OCI-LY1 (cell line): Measurements from ENCODE around the gene CBX4.

Experiments used
- H2AFZ ChIP-seq: fragments of 200-600 bp; sonication (generic), shearing (Covaris generic); 2 replicates; pipeline ENCODE4 v1.6.0; 2014; ENCODE audit warnings: antibody characterized with exemption, mild to moderate bottlenecking, low read length
- H3F3A ChIP-seq: fragments of 200-600 bp; sonication (generic), shearing (Covaris generic); 2 replicates; pipeline ENCODE4 v1.6.0; 2014; ENCODE audit warnings: mild to moderate bottlenecking, antibody characterized with exemption, low read length, moderate library complexity; ENCODE audit not compliant: insufficient read depth
- H3K27ac ChIP-seq: fragments of 200-600 bp; sonication (generic); 2 replicates; pipeline ENCODE4 v1.5.1; 2014; ENCODE audit warnings: low read length, mixed run types, mild to moderate bottlenecking, low read depth; ENCODE audit not compliant: poor library complexity, severe bottlenecking
- H3K27me3 ChIP-seq: fragments of 200-600 bp; sonication (generic); 2 replicates; pipeline ENCODE4 v1.6.0; 2014; ENCODE audit warnings: antibody characterized with exemption, mild to moderate bottlenecking, low read length, moderate library complexity; ENCODE audit not compliant: insufficient read depth
- H3K36me3 ChIP-seq: fragments of 200-600 bp; sonication (generic); 2 replicates; pipeline ENCODE4 v1.6.1; 2014; ENCODE audit warnings: mild to moderate bottlenecking, antibody characterized with exemption, low read length, moderate library complexity, mixed read lengths; ENCODE audit not compliant: insufficient read depth
- H3K4me1 ChIP-seq: fragments of 200-600 bp; sonication (generic); 2 replicates; pipeline ENCODE4 v1.5.1; 2014; ENCODE audit warnings: mild to moderate bottlenecking, low read length, moderate library complexity; ENCODE audit not compliant: insufficient read depth, severe bottlenecking
- H3K4me2 ChIP-seq: fragments of 200-600 bp; sonication (generic), shearing (Covaris generic); 2 replicates; pipeline ENCODE4 v1.6.1; 2014; ENCODE audit warnings: low read length
- H3K4me3 ChIP-seq: fragments of 200-600 bp; sonication (generic); 2 replicates; pipeline ENCODE4 v1.5.1; 2014; ENCODE audit warnings: low read length, low read depth, mild to moderate bottlenecking, mixed read lengths; ENCODE audit not compliant: poor library complexity, severe bottlenecking
- H3K79me2 ChIP-seq: fragments of 200-600 bp; shearing (Covaris generic); 2 replicates; pipeline ENCODE4 v1.6.1; 2016; ENCODE audit warnings: mixed run types, low read length, mixed read lengths; ENCODE audit not compliant: insufficient read depth
- H3K9ac ChIP-seq: fragments of 200-600 bp; sonication (generic), shearing (Covaris generic); 2 replicates; pipeline ENCODE4 v1.6.1; 2014; ENCODE audit warnings: mild to moderate bottlenecking, low read length, mixed read lengths
- H3K9me2 ChIP-seq: fragments of 200-600 bp; sonication (generic), shearing (Covaris generic); 2 replicates; pipeline ENCODE4 v1.6.1; 2014; ENCODE audit warnings: low read depth, mild to moderate bottlenecking, low read length, mixed read lengths
- H3K9me3 ChIP-seq: fragments of 200-600 bp; shearing (Covaris generic); 2 replicates; pipeline ENCODE4 v1.6.1; 2014; ENCODE audit warnings: low read length, mixed read lengths
- H4K20me1 ChIP-seq: fragments of 200-600 bp; sonication (generic), shearing (Covaris generic); 2 replicates; pipeline ENCODE4 v1.6.0; 2016; ENCODE audit warnings: mild to moderate bottlenecking, low read length; ENCODE audit not compliant: insufficient read depth
- CTCF ChIP-seq: fragments of 200-600 bp; sonication (generic), shearing (Covaris generic); IDR thresholded peaks from 2 replicates; pipeline ENCODE4 v1.5.1; 2017; ENCODE audit warnings: mild to moderate bottlenecking, antibody characterized with exemption, low read length, moderate library complexity, mixed read lengths
- EZH2 ChIP-seq: fragments of 200-600 bp; sonication (generic), shearing (Covaris generic); IDR thresholded peaks from 2 replicates; pipeline ENCODE4 v1.8.0; 2017; ENCODE audit warnings: borderline replicate concordance, mixed run types, mild to moderate bottlenecking, antibody characterized with exemption, low read length, moderate library complexity, mixed read lengths

Gene CBX4

GRCh38 chr17:79814974-79815835 is 24.0 kb downstream of the CBX4 start:
- Histone ChIP-seq H3K4me2 (no peak overlapping the region), H3K4me3 (no peak overlapping the region)

GRCh38 chr17:79814127-79814973 is 24.9 kb downstream of the CBX4 start:
- H3F3A ChIP-seq: no peaks in the 10 kb centered on the region
- no peaks in the 10 kb centered on the region for H3K9me3 ChIP-seq
- no peaks in the 10 kb centered on the region for H3K9me2 ChIP-seq
- no peak overlapping the region for H2AFZ ChIP-seq
- no peak overlapping the region for H3K27ac ChIP-seq
- TF ChIP-seq EZH2: no peak
- TF ChIP-seq CTCF: no peak
- H3K36me3 ChIP-seq: no peaks in the 10 kb centered on the region
- peaks cover 49% of the 10 kb centered on the region for H3K4me1 ChIP-seq
- H3K4me2 ChIP-seq: peak overlapping the region; percentile 57; the same call in 1 of the 2 replicates
- no peaks in the 10 kb centered on the region for H3K27me3 ChIP-seq
- H3K4me3 ChIP-seq: peak overlapping the region; percentile 67
- no peaks in the 10 kb centered on the region for H4K20me1 ChIP-seq
- H3K9ac ChIP-seq: no peak overlapping the region; the same call in 1 of the 2 replicates
- no peaks in the 10 kb centered on the region for H3K79me2 ChIP-seq

More at GRCh38 chr17:79814974-79815835, 24.0 kb downstream of the CBX4 start:
- Histone ChIP-seq H2AFZ (no peak overlapping the region), H3K4me1 (peaks cover 49% of the 10 kb centered on the region), H3K9me3 (no peaks in the 10 kb centered on the region), H3K9ac (no peak overlapping the region), H3K27ac (no peak overlapping the region), H3K79me2 (no peaks in the 10 kb centered on the region), H4K20me1 (no peaks in the 10 kb centered on the region), H3K9me2 (no peaks in the 10 kb centered on the region), H3K27me3 (no peaks in the 10 kb centered on the region), H3F3A (no peaks in the 10 kb centered on the region), H3K36me3 (no peaks in the 10 kb centered on the region)
- TF ChIP-seq CTCF (no peak), EZH2 (no peak)

GRCh38 chr17:79813297-79814126 is 25.7 kb downstream of the CBX4 start:
- H3K4me1 ChIP-seq: peaks cover 45% of the 10 kb centered on the region
- H3K27ac ChIP-seq: no peak overlapping the region
- H3K4me2 ChIP-seq: peak overlapping the region; percentile 92
- TF ChIP-seq CTCF (no peak), EZH2 (no peak)
- no peaks in the 10 kb centered on the region for H3K27me3 ChIP-seq
- H3K79me2 ChIP-seq: no peaks in the 10 kb centered on the region
- H3K9me3 ChIP-seq: no peaks in the 10 kb centered on the region
- peak overlapping the region; percentile 67 for H3K4me3 ChIP-seq
- H3K9ac ChIP-seq: peak overlapping the region; percentile 55; the same call in 1 of the 2 replicates
- H3F3A ChIP-seq: no peaks in the 10 kb centered on the region
- no peaks in the 10 kb centered on the region for H3K9me2 ChIP-seq
- no peaks in the 10 kb centered on the region for H4K20me1 ChIP-seq
- H2AFZ ChIP-seq: no peak overlapping the region
- H3K36me3 ChIP-seq: no peaks in the 10 kb centered on the region
